GM12872 (cell line): ENCODE results near the gene SSR4.

Source experiments
- TF ChIP-seq, protein P1 (sequence below): IDR thresholded peaks from 3 replicates; pipeline ENCODE4 v1.5.1; 2011; ENCODE audit warnings: low read depth, mild to moderate bottlenecking, low read length, moderate library complexity; ENCODE audit not compliant: insufficient read depth

SSR4 gene

DNA sequence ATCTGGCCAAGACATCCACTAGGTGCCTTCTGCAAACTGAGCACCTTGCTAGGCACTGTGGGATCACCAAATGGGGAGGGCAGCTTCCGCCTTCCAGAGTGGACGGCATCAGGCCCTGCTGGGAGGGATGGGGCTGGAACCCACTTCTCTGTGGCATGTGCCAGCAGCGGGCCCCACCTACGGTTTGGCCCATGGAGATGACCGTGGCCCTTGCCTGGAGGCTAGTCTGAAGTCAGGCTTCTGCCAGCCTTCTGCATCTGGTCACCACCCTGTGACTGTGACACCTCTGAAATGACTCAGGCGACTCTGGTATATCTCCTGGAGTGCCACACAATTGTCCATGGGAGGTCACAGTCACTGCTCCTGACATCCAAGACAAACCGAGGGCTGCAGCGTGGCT, 7.2 kb downstream of the SSR4 start:
- TF ChIP-seq, protein P1, sequence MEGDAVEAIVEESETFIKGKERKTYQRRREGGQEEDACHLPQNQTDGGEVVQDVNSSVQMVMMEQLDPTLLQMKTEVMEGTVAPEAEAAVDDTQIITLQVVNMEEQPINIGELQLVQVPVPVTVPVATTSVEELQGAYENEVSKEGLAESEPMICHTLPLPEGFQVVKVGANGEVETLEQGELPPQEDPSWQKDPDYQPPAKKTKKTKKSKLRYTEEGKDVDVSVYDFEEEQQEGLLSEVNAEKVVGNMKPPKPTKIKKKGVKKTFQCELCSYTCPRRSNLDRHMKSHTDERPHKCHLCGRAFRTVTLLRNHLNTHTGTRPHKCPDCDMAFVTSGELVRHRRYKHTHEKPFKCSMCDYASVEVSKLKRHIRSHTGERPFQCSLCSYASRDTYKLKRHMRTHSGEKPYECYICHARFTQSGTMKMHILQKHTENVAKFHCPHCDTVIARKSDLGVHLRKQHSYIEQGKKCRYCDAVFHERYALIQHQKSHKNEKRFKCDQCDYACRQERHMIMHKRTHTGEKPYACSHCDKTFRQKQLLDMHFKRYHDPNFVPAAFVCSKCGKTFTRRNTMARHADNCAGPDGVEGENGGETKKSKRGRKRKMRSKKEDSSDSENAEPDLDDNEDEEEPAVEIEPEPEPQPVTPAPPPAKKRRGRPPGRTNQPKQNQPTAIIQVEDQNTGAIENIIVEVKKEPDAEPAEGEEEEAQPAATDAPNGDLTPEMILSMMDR: no peak

DNA sequence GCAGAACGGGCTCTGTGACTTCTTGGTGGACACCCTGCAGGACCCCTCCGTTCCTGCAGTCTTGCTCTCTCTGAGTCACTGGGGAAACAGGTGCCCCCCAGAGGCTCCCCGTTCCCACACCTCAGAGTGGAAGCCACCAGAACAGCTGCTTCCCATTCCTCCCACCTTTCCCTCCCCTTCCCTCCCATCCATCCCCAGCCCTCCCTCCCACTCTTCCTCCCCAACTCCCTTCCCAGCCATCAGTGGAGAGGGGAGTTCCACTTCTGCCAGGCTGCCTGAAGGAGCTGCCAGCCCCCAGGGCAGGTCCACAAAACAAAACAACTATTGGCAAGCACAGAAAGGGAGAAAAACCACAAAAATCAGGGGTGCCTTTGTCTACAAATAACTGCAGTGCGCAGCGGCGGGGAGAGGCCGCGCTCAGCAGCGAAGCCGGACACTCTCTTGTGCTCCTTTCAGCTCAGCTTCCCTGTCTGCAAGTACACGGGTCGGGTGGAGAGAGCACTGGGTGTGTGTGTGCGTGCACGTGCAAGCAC, 8.1 kb downstream of the SSR4 start:
- TF ChIP-seq, protein P1: no peak

DNA sequence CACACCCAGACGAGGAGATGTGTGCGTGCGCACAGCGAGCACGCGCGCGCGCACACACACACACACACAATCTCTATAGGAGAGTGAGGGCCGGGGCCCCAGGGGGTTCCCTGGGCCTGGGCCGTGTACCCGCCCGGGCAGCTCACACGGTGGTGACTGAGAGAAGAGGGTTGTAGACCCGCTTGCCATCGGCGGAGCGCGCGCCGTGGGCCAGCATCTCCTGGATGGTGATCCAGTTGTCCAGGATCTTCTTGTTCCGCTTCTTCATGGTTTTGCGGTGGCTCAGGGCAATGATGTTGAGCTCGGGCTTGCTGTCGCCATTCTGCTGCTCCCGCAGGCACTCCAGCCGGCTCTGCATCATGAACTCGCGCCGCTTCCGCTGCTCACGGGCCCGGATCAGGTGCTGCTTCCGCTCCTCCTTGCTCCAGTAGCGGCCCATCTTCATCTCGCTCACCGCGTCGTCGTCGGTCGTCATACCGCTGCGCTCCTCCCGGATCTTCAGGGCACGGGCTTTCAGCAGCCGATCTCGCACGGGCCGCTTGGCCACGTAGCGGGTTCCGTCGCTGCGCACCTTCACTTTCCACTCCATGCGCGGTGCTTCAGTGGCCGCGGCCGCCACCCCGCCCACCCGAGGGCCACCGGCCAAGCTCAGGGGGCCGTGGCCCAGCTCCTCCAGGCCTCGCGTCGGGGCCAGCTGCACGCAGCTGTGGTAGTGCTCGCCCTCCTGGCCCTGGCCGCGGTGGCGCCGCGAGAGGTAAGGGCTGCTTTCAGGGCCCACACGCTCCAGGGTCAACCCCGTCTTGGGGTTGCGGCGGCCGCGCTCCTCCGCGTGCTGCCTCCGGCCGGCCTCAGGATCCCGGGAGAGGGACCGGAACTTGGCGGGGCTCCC, 9.0 kb downstream of the SSR4 start:
- TF ChIP-seq, protein P1: no peak

DNA sequence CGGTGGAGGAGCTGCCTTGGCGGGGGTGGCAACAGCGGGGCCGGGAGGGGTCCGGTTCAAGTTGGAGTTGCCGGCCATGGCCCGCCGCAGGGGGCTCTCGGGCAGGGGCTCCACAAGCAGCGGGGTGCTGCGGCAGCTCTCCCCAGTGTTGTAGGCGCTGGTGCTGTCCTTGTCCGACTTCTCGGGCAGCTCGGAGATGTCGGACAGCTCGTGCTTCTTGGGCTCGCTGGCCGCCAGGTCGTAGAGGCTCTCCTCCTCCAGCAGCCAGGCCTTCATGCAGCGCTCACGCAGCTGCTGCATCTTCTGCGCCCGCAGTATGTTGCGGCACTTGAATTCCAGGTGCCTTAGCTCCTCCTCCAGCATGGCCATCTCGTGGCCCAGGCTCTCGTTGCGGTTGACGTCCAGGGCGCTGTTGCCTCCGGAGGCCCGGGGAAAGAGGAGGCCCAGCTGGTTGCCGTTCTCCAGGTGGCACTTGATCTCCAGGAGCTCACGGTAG, 9.7 kb downstream of the SSR4 start:
- TF ChIP-seq, protein P1: no peak

DNA sequence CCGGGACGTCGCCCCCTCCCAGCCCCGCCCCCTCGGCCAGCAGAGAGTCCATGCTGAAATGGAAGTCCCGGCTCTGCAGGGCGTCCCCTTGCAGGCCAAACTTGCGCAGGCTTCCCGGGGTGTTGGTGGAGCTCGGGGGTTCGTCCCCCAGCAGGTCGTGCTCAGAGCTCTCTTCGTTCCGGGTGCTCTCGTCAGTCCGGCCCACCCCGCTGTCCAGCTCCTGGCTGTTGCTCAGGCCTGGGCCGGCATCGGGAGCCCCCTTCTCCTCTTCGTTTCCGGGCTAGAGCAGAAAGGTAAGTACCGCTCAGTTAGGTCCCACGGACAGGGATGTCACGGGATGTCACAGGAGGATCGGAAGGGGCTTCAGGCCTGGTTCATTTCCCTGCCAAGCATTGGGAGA, 10.2 kb downstream of the SSR4 start:
- TF ChIP-seq, protein P1: no peak

DNA sequence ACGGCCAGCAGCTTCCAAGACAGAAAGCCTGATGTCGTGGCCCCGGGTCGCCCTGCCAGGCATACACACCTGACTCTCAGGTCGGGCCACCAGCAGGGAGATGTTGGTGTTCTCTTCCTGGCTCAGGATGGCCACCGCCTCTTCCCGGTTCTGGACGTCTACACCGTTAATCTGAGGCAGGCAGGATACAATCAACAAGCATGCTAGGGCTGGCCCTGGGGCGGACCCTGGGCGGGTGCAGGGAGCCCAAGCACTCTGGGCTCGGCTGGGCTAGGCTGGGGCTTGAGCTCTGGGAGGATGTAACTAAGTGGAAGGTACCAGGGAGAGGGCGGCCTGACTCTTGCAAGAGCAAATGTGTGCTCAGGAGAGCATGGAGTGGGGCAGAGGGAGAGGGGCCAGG, 11.0 kb downstream of the SSR4 start:
- TF ChIP-seq, protein P1: no peak

DNA sequence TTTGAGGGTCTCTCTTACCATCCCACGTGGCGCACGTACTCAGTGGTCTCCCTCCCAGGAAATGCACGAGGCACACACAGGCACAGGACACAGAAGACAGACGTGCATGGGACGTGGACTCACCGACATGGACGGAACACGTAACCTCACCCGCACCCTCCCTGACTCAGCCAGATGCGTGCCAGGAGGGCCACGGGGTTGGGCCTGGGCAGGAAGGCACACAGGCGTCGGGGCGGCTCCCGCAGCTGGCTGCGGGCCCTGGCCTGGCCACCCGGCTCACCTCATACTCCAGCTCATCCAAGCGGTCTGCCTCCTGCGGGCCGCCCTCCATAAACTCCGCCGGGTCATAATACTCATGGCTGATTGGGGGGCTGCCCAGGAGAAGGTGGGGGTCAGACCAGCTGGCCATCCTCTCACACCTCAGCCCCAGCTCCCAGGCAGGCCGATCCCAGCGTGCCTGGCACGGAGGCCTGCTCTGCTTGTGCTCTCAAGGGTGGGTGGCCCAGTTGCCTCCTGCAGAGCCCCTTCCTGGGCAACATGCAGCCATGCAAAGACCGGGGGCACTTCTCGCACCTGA, 12.6 kb downstream of the SSR4 start:
- TF ChIP-seq, protein P1: no peak
